ENCODE results near the gene SNAI3. TPM values are rescaled to one million over a fixed set of nuclear protein-coding genes. Genes with fewer than 3 reads are reported as not detected.

The SNAI3 gene
- total and polyA plus RNA-seq, 8 donors = 0.19 to 1.9 (median 0.72) TPM

- peaks cover 0 to 12% (median 4%) of the 10 kb centered on the region in 3 donors for H3K36me3 ChIP-seq
- FAIRE-seq = no peak
- no peaks in the 10 kb centered on the region for H3K4me1 ChIP-seq
- TF ChIP-seq CTCF (IDR thresholded peaks at IDR 0.05) = no peak
- DNase-seq = peak in 1 of 6 donors; percentile 39
- 85 to 94% methylated on average over 14 of the region's 14 CpGs for WGBS, 2 donors
- no peaks in the 10 kb centered on the region for H3K27me3 ChIP-seq
- H3K27ac ChIP-seq = no peak overlapping the region
- H3K4me3 ChIP-seq = no peak overlapping the region
- intact Hi-C loops (cut with DNase I) = no loop called here
- ATAC-seq = no peak
- H3K9me3 ChIP-seq = no peaks in the 10 kb centered on the region
These were observed 10.1 kb upstream of the SNAI3 start for GRCh38 chr16:88696441-88696840.

- no peaks in the 10 kb centered on the region for H3K4me1 ChIP-seq
These were observed 9.4 kb upstream of the SNAI3 start for GRCh38 chr16:88695753-88696152.

GRCh38 chr16:88695218-88695617 is 8.9 kb upstream of the SNAI3 start:
- intact Hi-C loops (cut with DNase I) = no loop called here
- WGBS, 2 donors = 77 to 80% methylated on average over 15 of the region's 15 CpGs
- no peaks in the 10 kb centered on the region for H3K9me3 ChIP-seq
- no peaks in the 10 kb centered on the region for H3K27me3 ChIP-seq
- H3K36me3 ChIP-seq = peaks cover 0 to 12% (median 4%) of the 10 kb centered on the region in 3 donors
- no peak for TF ChIP-seq CTCF (IDR thresholded peaks at IDR 0.05)
- no peak for ATAC-seq
- FAIRE-seq = no peak
- H3K4me3 ChIP-seq = no peak overlapping the region
- peak in 2 of 6 donors; percentile 48 to 82 for DNase-seq
- H3K27ac ChIP-seq = no peak overlapping the region
- no peaks in the 10 kb centered on the region for H3K4me1 ChIP-seq

More at GRCh38 chr16:88695753-88696152, 9.4 kb upstream of the SNAI3 start:
- H3K27me3 ChIP-seq = no peaks in the 10 kb centered on the region
- no peak for ATAC-seq
- intact Hi-C loops (cut with DNase I) = no loop called here
- no peak overlapping the region for H3K4me3 ChIP-seq
- 89 to 95% methylated on average over 7 of the region's 7 CpGs for WGBS, 2 donors
- TF ChIP-seq CTCF (IDR thresholded peaks at IDR 0.05) = no peak
- DNase-seq = peak in 1 of 6 donors; percentile 41
- H3K36me3 ChIP-seq = peaks cover 0 to 12% (median 4%) of the 10 kb centered on the region in 3 donors
- H3K9me3 ChIP-seq = no peaks in the 10 kb centered on the region
- no peak overlapping the region for H3K27ac ChIP-seq
- no peak for FAIRE-seq

- DNase-seq (peak in 1 of 6 donors; percentile 68), ATAC-seq (no peak), FAIRE-seq (no peak)
- H3K27ac ChIP-seq = no peak overlapping the region
- no peaks in the 10 kb centered on the region for H3K9me3 ChIP-seq
- intact Hi-C loops (cut with DNase I) = no loop called here
- no peak for TF ChIP-seq CTCF (IDR thresholded peaks at IDR 0.05)
- H3K36me3 ChIP-seq = peaks cover 0 to 7% (median 3%) of the 10 kb centered on the region in 3 donors
- H3K4me3 ChIP-seq = no peak overlapping the region
- WGBS, 2 donors = 87 to 91% methylated on average over 37 of the region's 37 CpGs
- H3K4me1 ChIP-seq = no peaks in the 10 kb centered on the region
- no peaks in the 10 kb centered on the region for H3K27me3 ChIP-seq
These were observed 8.1 kb upstream of the SNAI3 start for GRCh38 chr16:88694221-88695087.
